HEK293T (cell line): ENCODE data around the gene TMEM59.
"Not testable (repeated sequence)": the region's sequence is repeated elsewhere in the genome, so short reads cannot be mapped to it uniquely, and the experiment has no call there.

Experiments
- ARNT ChIP-seq: fragments of 450-650 bp; IDR thresholded peaks from 2 replicates; pipeline ENCODE4 v1.6.1; 2017; ENCODE audit warnings: mild to moderate bottlenecking
- BHLHE40 ChIP-seq: fragments of 450-650 bp; IDR thresholded peaks from 2 replicates; pipeline ENCODE4 v1.6.1; 2016; ENCODE audit warnings: mild to moderate bottlenecking, moderate library complexity, borderline replicate concordance
- ELF4 ChIP-seq: fragments of 450-650 bp; IDR thresholded peaks from 2 replicates; pipeline ENCODE4 v1.6.1; 2017; ENCODE audit warnings: antibody characterized with exemption
- FOXM1 ChIP-seq: fragments of 450-650 bp; IDR thresholded peaks from 2 replicates; pipeline ENCODE4 v1.6.1; 2017; ENCODE audit warnings: mild to moderate bottlenecking, borderline replicate concordance
- HDGF ChIP-seq: fragments of 450-650 bp; IDR thresholded peaks from 2 replicates; pipeline ENCODE4 v1.6.1; 2017; ENCODE audit warnings: antibody characterized with exemption, borderline replicate concordance
- PKNOX1 ChIP-seq: fragments of 450-650 bp; IDR thresholded peaks from 2 replicates; pipeline ENCODE4 v1.6.1; 2016
- SP1 ChIP-seq: fragments of 450-650 bp; IDR thresholded peaks from 2 replicates; pipeline ENCODE4 v1.6.1; 2017
- SUZ12 ChIP-seq: fragments of 450-650 bp; IDR thresholded peaks from 2 replicates; pipeline ENCODE4 v1.6.1; 2016; ENCODE audit warnings: mild to moderate bottlenecking
- TARDBP ChIP-seq: fragments of 450-650 bp; IDR thresholded peaks from 2 replicates; pipeline ENCODE4 v1.6.1; 2016
- ZNF384 ChIP-seq: fragments of 450-650 bp; IDR thresholded peaks from 2 replicates; pipeline ENCODE4 v1.6.1; 2016

DNA sequence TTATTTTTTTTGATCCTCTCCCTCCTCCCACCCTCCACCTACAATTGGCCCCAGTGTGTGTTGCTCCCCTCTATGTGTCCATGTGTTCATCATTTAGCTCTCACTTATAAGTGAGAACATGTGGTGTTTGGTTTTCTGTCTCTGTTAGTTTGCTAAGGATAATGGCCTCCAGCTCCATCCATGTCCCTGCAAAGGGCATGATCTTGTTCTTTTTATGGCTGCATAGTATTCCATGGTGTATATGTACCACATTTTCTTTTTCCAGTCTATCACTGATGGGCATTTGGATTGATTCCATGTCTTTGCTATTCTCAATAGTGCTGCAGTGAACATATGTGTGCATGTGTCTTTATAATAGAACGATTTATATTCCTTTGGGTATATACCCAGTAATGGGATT is 28.2 kb downstream of the TMEM59 start:
- TF ChIP-seq ZNF384, SP1, ARNT, PKNOX1, ELF4, HDGF, SUZ12, TARDBP, BHLHE40, FOXM1: not testable (repeated sequence)
